Karpas-422 (cell line): ENCODE data around the gene ARHGEF1. TPM values are rescaled to one million over a fixed set of nuclear protein-coding genes. Genes with fewer than 3 reads are reported as not detected.
A peak's percentile ranks its signal among the peaks of the same experiment; 100 is the strongest.

Source experiments
- DNase-seq: peaks from one replicate; pipeline ENCODE4 v3.0.0-alpha.2; 2015
- H2AFZ ChIP-seq: fragments of 200-600 bp; sonication (generic); 2 replicates; pipeline ENCODE4 v1.6.1; 2014; ENCODE audit warnings: antibody characterized with exemption, low read length, mixed read lengths
- H3K27ac ChIP-seq: fragments of 200-600 bp; sonication (generic); 2 replicates; pipeline ENCODE4 v1.5.1; 2014; ENCODE audit warnings: mild to moderate bottlenecking, low read length, moderate library complexity
- H3K27me3 ChIP-seq: fragments of 200-600 bp; sonication (generic); 2 replicates; pipeline ENCODE4 v1.6.1; 2014; ENCODE audit warnings: low read length, mixed read lengths
- H3K36me3 ChIP-seq: fragments of 200-600 bp; sonication (generic); 2 replicates; pipeline ENCODE4 v1.6.1; 2014; ENCODE audit warnings: low read length, mixed read lengths; ENCODE audit not compliant: insufficient read depth
- H3K4me1 ChIP-seq: fragments of 200-600 bp; sonication (generic); 2 replicates; pipeline ENCODE4 v1.6.1; 2014; ENCODE audit warnings: mild to moderate bottlenecking, low read length, mixed read lengths
- H3K4me2 ChIP-seq: fragments of 200-600 bp; sonication (generic); 2 replicates; pipeline ENCODE4 v1.6.1; 2014; ENCODE audit warnings: low read length, low read depth, mild to moderate bottlenecking; ENCODE audit not compliant: poor library complexity, severe bottlenecking
- H3K4me3 ChIP-seq: fragments of 200-600 bp; sonication (generic); 2 replicates; pipeline ENCODE4 v1.5.1; 2014; ENCODE audit warnings: mild to moderate bottlenecking, antibody characterized with exemption, low read length, mixed read lengths
- H3K79me2 ChIP-seq: fragments of 200-600 bp; sonication (generic); 2 replicates; pipeline ENCODE4 v1.6.1; 2014; ENCODE audit warnings: mild to moderate bottlenecking, low read length, mixed read lengths
- H3K9ac ChIP-seq: fragments of 200-600 bp; sonication (generic); 2 replicates; pipeline ENCODE4 v1.6.0; 2014; ENCODE audit warnings: low read length
- H3K9me2 ChIP-seq: fragments of 200-600 bp; sonication (generic), shearing (Covaris generic); replicated peaks from 2 replicates; pipeline ENCODE4 v1.6.0; 2014; ENCODE audit warnings: mild to moderate bottlenecking, low read length, moderate library complexity; ENCODE audit not compliant: insufficient read depth
- H3K9me3 ChIP-seq: fragments of 300-700, 200-600 bp; sonication (generic); 2 replicates; pipeline ENCODE4 v1.6.1; 2014; ENCODE audit warnings: low read length, mixed read lengths
- H4K20me1 ChIP-seq: fragments of 200-600 bp; sonication (generic); 2 replicates; pipeline ENCODE4 v1.6.1; 2014; ENCODE audit warnings: mild to moderate bottlenecking, antibody characterized with exemption, low read length, low read depth; ENCODE audit not compliant: insufficient read depth
- total RNA-seq: library from RNA; depleted of rRNA; stranded (reverse); fragments of >200 nt; shearing (Covaris generic); gene quantifications from 2 replicates; pipeline ENCODE4 v1.2.3, GENCODE V29; 2014; ENCODE audit warnings: low replicate concordance; rRNA removed

The ARHGEF1 gene
- 136 and 137 TPM in 2 replicates for total RNA-seq

- H3K9me3 ChIP-seq = no peaks in the 10 kb centered on the region
- no peaks in the 10 kb centered on the region for H3K9me2 ChIP-seq
- no peaks in the 10 kb centered on the region for H3K27me3 ChIP-seq
- H3K9ac ChIP-seq = peak within 1 kb of the TSS; percentile 92
- peaks cover 6% of the 10 kb centered on the region; the same call in 1 of the 2 replicates for H3K36me3 ChIP-seq
- peaks cover 79% of the 10 kb centered on the region for H3K4me1 ChIP-seq
- peaks cover 60% of the 10 kb centered on the region for H3K79me2 ChIP-seq
- peak; percentile 84 for DNase-seq
- 0 out of 2 replicates have a peak, but pooled peaks cover 6% of the 10 kb centered on the region for H4K20me1 ChIP-seq
- H3K4me2 ChIP-seq = peak within 1 kb of the TSS; percentile 80
- no peak within 1 kb of the TSS for H2AFZ ChIP-seq
- peak within 1 kb of the TSS; percentile 98 for H3K27ac ChIP-seq
- peak within 1 kb of the TSS; percentile 95 for H3K4me3 ChIP-seq
Measured at GRCh38 chr19:41882568-41883462, at the start of gene ARHGEF1. TSS of gene ARHGEF1 (plus strand) at chr19:41883184. CDS start at chr19:41888083, 4,899 bp downstream.

- Histone ChIP-seq H3K4me2 (no peak overlapping the region), H3K79me2 (no peaks in the 10 kb centered on the region), H4K20me1 (0 out of 2 replicates have a peak, but pooled peaks cover 3% of the 10 kb centered on the region), H3K27me3 (no peaks in the 10 kb centered on the region), H3K9me2 (no peaks in the 10 kb centered on the region), H3K36me3 (no peaks in the 10 kb centered on the region), H2AFZ (no peak overlapping the region), H3K27ac (no peak overlapping the region), H3K4me3 (no peak overlapping the region), H3K9ac (no peak overlapping the region), H3K9me3 (no peaks in the 10 kb centered on the region), H3K4me1 (peaks cover 9% of the 10 kb centered on the region)
- no peak for DNase-seq
Measured at GRCh38 chr19:41837981-41838708, 44.8 kb upstream of the ARHGEF1 start.

DNA sequence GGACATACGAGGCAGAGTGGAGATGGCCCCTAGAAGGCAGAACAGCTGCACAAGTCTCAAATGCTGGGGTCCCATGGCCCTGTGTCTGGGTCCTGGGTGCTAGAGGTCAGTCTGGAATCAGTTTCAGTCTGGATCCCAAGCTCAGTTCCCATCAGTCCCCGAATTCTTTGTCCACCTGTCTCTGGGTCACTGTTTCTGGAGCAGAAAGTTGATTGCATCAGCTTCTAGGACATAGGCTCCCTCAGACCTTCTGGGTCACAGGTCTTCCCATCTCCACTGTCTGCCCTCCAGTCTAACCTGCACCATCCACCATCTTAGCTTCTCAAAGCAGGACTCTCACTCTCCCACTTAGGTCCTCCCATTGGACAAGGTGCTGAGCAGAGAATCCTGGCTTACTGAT is 43.8 kb upstream of the ARHGEF1 start:
- Histone ChIP-seq H4K20me1 (0 out of 2 replicates have a peak, but pooled peaks cover 3% of the 10 kb centered on the region), H3K27ac (no peak overlapping the region), H3K36me3 (no peaks in the 10 kb centered on the region), H3K9me2 (no peaks in the 10 kb centered on the region), H3K27me3 (no peaks in the 10 kb centered on the region), H2AFZ (no peak overlapping the region), H3K9ac (no peak overlapping the region), H3K4me2 (no peak overlapping the region), H3K4me3 (no peak overlapping the region), H3K4me1 (peaks cover 9% of the 10 kb centered on the region), H3K9me3 (no peaks in the 10 kb centered on the region), H3K79me2 (no peaks in the 10 kb centered on the region)
- no peak for DNase-seq

GRCh38 chr19:41843371-41843770 is 39.6 kb upstream of the ARHGEF1 start:
- H2AFZ ChIP-seq = no peak overlapping the region
- no peak overlapping the region for H3K4me2 ChIP-seq
- DNase-seq = no peak
- H3K27ac ChIP-seq = no peak overlapping the region
- no peak overlapping the region for H3K9ac ChIP-seq
- H3K36me3 ChIP-seq = no peaks in the 10 kb centered on the region
- H3K79me2 ChIP-seq = no peaks in the 10 kb centered on the region
- H4K20me1 ChIP-seq = no peaks in the 10 kb centered on the region
- H3K9me3 ChIP-seq = no peaks in the 10 kb centered on the region
- H3K27me3 ChIP-seq = no peaks in the 10 kb centered on the region
- H3K4me3 ChIP-seq = no peak overlapping the region
- no peaks in the 10 kb centered on the region for H3K4me1 ChIP-seq
- H3K9me2 ChIP-seq = no peaks in the 10 kb centered on the region

GRCh38 chr19:41844601-41845000 is 38.4 kb upstream of the ARHGEF1 start, which contains the start of gene LYPD4:
TSS of gene LYPD4 (minus strand) at chr19:41844683. CDS start at chr19:41839285, 5,398 bp downstream.
- Histone ChIP-seq H3K9ac (no peak within 1 kb of the TSS), H3K4me1 (no peaks in the 10 kb centered on the region), H3K4me2 (no peak within 1 kb of the TSS), H3K9me3 (no peaks in the 10 kb centered on the region), H4K20me1 (no peaks in the 10 kb centered on the region), H3K36me3 (no peaks in the 10 kb centered on the region), H3K27me3 (no peaks in the 10 kb centered on the region), H3K27ac (no peak within 1 kb of the TSS), H3K9me2 (no peaks in the 10 kb centered on the region), H2AFZ (no peak within 1 kb of the TSS), H3K79me2 (no peaks in the 10 kb centered on the region), H3K4me3 (no peak within 1 kb of the TSS)
- DNase-seq = peak; percentile 56

DNA sequence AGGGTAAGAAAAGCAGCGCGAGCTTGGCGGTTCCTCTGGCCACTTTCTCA is 38.2 kb upstream of the ARHGEF1 start, which contains the start of gene DMRTC2:
TSS of gene DMRTC2 (plus strand) at position 42 of the 50 bp plus-strand sequence. CDS start 2,387 bp downstream, outside the sequence.
- no peaks in the 10 kb centered on the region for H3K27me3 ChIP-seq
- H3K4me2 ChIP-seq = no peak within 1 kb of the TSS
- no peak within 1 kb of the TSS for H3K4me3 ChIP-seq
- H2AFZ ChIP-seq = no peak within 1 kb of the TSS
- no peak within 1 kb of the TSS for H3K9ac ChIP-seq
- H3K4me1 ChIP-seq = no peaks in the 10 kb centered on the region
- H3K9me3 ChIP-seq = no peaks in the 10 kb centered on the region
- no peaks in the 10 kb centered on the region for H4K20me1 ChIP-seq
- no peak within 1 kb of the TSS for H3K27ac ChIP-seq
- no peaks in the 10 kb centered on the region for H3K36me3 ChIP-seq
- no peak for DNase-seq
- H3K79me2 ChIP-seq = no peaks in the 10 kb centered on the region
- no peaks in the 10 kb centered on the region for H3K9me2 ChIP-seq

- Histone ChIP-seq H3K79me2 (no peaks in the 10 kb centered on the region), H3K27me3 (no peaks in the 10 kb centered on the region), H3K27ac (no peak overlapping the region), H3K4me2 (no peak overlapping the region), H3K4me1 (no peaks in the 10 kb centered on the region), H3K9me2 (no peaks in the 10 kb centered on the region), H2AFZ (no peak overlapping the region), H3K9me3 (no peaks in the 10 kb centered on the region), H3K9ac (no peak overlapping the region), H3K36me3 (no peaks in the 10 kb centered on the region), H3K4me3 (no peak overlapping the region), H4K20me1 (no peaks in the 10 kb centered on the region)
- DNase-seq = no peak
Measured at GRCh38 chr19:41845051-41845590, 37.9 kb upstream of the ARHGEF1 start.
